NCI-H510A (cell line): Measurements from ENCODE around the gene NODAL.

Experiments used
- DNase-seq: peaks from one replicate; lab custom pipeline; 2025; lab: John Stamatoyannopoulos, UW

Gene NODAL

GRCh38 chr10:70462349-70462984 lies 21.0 kb upstream of the NODAL start:
- DNase-seq = no peak

- no peak for DNase-seq
Observed at GRCh38 chr10:70461397-70462348, 20.2 kb upstream of the NODAL start.

- no peak for DNase-seq
Observed at GRCh38 chr10:70459774-70460490, 18.5 kb upstream of the NODAL start.

- no peak for DNase-seq
Observed at GRCh38 chr10:70459061-70459773, 17.7 kb upstream of the NODAL start.

GRCh38 chr10:70458329-70459060 lies 17.0 kb upstream of the NODAL start:
- no peak for DNase-seq

GRCh38 chr10:70457759-70458305 lies 16.4 kb upstream of the NODAL start:
- no peak for DNase-seq

GRCh38 chr10:70456164-70456563 lies 14.7 kb upstream of the NODAL start:
- no peak for DNase-seq

GRCh38 chr10:70455213-70455630 lies 13.7 kb upstream of the NODAL start:
- no peak for DNase-seq

- DNase-seq = no peak
Observed at GRCh38 chr10:70448236-70448635, 6.8 kb upstream of the NODAL start.

- DNase-seq = no peak
Observed at GRCh38 chr10:70445718-70446657, 4.5 kb upstream of the NODAL start.

- DNase-seq = no peak
Observed at GRCh38 chr10:70444744-70445143, 3.3 kb upstream of the NODAL start.

- DNase-seq = peak; percentile 33
Observed at GRCh38 chr10:70442332-70442988, 979 bp upstream of the NODAL start.

GRCh38 chr10:70441895-70442309 lies 421 bp upstream of the NODAL start:
- no peak for DNase-seq

- DNase-seq = no peak
Observed at GRCh38 chr10:70440296-70441160, 953 bp downstream of the NODAL start.

- no peak for DNase-seq
Observed at GRCh38 chr10:70437721-70438120, 3.8 kb downstream of the NODAL start.

- DNase-seq = no peak
Observed at GRCh38 chr10:70435241-70436085, 6.0 kb downstream of the NODAL start.

- no peak for DNase-seq
Observed at GRCh38 chr10:70433581-70434280, 7.8 kb downstream of the NODAL start.
